Loucy (cell line): ENCODE measurements around the gene CAGE1.
"Not testable (repeated sequence)": the region's sequence is repeated elsewhere in the genome, so short reads cannot be mapped to it uniquely, and the experiment has no call there.

Experiments used
- H2AFZ ChIP-seq: fragments of 200-600 bp; sonication (generic); 2 replicates; pipeline ENCODE4 v1.6.0; 2016; ENCODE audit warnings: antibody characterized with exemption, mild to moderate bottlenecking, low read length, moderate library complexity
- H3F3A ChIP-seq: fragments of 200-600 bp; 2 replicates; pipeline ENCODE4 v1.6.0; 2016; ENCODE audit warnings: antibody characterized with exemption, low read depth, mild to moderate bottlenecking
- H3K27me3 ChIP-seq: fragments of 200-600 bp; sonication (generic); 2 replicates; pipeline ENCODE4 v1.6.1; 2014; ENCODE audit warnings: low read length, mild to moderate bottlenecking; ENCODE audit not compliant: insufficient read depth, poor library complexity, severe bottlenecking
- H3K36me3 ChIP-seq: fragments of 200-600 bp; sonication (generic); 2 replicates; pipeline ENCODE4 v1.6.1; 2016; ENCODE audit warnings: low read length; ENCODE audit not compliant: insufficient read depth
- H3K4me1 ChIP-seq: fragments of 200-600 bp; sonication (generic); 2 replicates; pipeline ENCODE4 v1.5.1; 2014; ENCODE audit warnings: low read length, mild to moderate bottlenecking; ENCODE audit not compliant: insufficient read depth, poor library complexity, severe bottlenecking
- H3K4me2 ChIP-seq: fragments of 200-600 bp; sonication (generic); 2 replicates; pipeline ENCODE4 v1.6.0; 2014; ENCODE audit warnings: antibody characterized with exemption, low read length, low read depth, mild to moderate bottlenecking; ENCODE audit not compliant: poor library complexity, severe bottlenecking
- H3K4me3 ChIP-seq: fragments of 200-600 bp; sonication (generic); 2 replicates; pipeline ENCODE4 v1.5.1; 2014; ENCODE audit warnings: low read length, mild to moderate bottlenecking, mixed read lengths; ENCODE audit not compliant: poor library complexity, severe bottlenecking
- H3K79me2 ChIP-seq: fragments of 200-600 bp; sonication (generic); 2 replicates; pipeline ENCODE4 v1.6.1; 2014; ENCODE audit warnings: low read length; ENCODE audit not compliant: insufficient read depth
- H3K9ac ChIP-seq: fragments of 200-600 bp; sonication (generic); 2 replicates; pipeline ENCODE4 v1.6.0; 2014; ENCODE audit warnings: mild to moderate bottlenecking, low read depth, low read length, moderate library complexity; ENCODE audit not compliant: poor library complexity, severe bottlenecking
- H3K9me2 ChIP-seq: fragments of 200-600 bp; sonication (generic); replicated peaks from 2 replicates; pipeline ENCODE4 v1.6.1; 2016; ENCODE audit warnings: low read depth, low read length, mixed read lengths
- H3K9me3 ChIP-seq: fragments of 200-600 bp; sonication (generic); 2 replicates; pipeline ENCODE4 v1.6.1; 2014; ENCODE audit warnings: mild to moderate bottlenecking, antibody characterized with exemption, low read length, low read depth; ENCODE audit not compliant: insufficient read depth
- H4K20me1 ChIP-seq: fragments of 200-600 bp; sonication (generic); 2 replicates; pipeline ENCODE4 v1.6.0; 2014; ENCODE audit warnings: antibody characterized with exemption, low read length, mild to moderate bottlenecking; ENCODE audit not compliant: insufficient read depth, poor library complexity, severe bottlenecking
- EZH2phosphoT487 ChIP-seq: fragments of 200-600 bp; IDR thresholded peaks from 2 replicates; pipeline ENCODE4 v1.6.1; 2018; ENCODE audit warnings: antibody characterized with exemption, mild to moderate bottlenecking, moderate library complexity, borderline replicate concordance
- TF ChIP-seq, protein P1 (sequence below): fragments of 200-600 bp; sonication (generic); conservative IDR thresholded peaks from 2 replicates; pipeline ENCODE4 v1.5.1; 2014; ENCODE audit warnings: mild to moderate bottlenecking, antibody characterized with exemption, low read length

Gene CAGE1

DNA sequence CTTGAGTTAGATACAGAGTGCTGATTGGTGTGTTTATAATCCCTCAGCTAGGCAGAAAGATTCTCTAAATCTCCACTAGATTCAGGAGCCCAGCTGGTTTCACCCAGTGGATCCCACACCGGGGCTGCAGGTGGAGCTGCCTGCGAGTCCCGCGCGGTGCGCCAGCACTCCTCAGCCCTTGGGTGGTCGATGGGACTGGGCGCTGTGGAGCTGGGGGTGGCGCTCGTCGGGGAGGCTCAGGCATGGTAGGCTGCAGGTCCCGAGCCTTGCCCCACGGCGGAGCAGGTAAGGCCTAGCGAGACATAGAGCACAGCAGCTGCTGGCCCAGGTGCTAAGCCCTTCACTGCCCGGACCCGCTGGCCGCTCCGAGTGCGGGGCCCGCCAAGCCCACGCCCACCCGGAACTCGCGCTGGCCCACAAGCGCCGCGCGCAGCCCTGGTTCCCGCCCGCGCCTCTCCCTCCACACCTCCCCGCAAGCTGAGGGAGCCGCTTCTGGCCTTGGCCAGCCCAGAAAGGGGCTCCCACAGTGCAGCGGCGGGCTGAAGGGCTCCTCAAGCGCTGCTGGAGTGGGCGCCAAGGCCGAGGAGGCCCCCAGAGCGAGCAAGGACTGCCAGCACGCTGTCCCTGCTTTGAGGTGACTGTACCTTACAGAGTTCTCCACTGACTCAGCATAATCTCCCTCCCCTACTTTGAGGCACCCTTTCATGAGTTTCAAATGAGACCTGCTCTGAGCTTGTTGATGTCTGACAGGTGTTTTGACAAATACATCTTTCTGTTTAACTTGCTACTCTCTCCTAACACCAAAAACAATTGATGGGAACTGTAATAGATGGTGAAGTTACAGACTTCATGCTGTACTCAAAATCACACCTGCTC, 72.6 kb downstream of the CAGE1 start:
- Histone ChIP-seq H3K79me2 (peaks cover 11% of the 10 kb centered on the region), H3K27me3 (peaks cover 4% of the 10 kb centered on the region), H2AFZ (no peak overlapping the region), H4K20me1 (peaks cover 8% of the 10 kb centered on the region), H3F3A (peaks cover 11% of the 10 kb centered on the region), H3K4me1 (peaks cover 37% of the 10 kb centered on the region), H3K4me2 (no peak overlapping the region), H3K36me3 (no peaks in the 10 kb centered on the region), H3K9ac (no peak overlapping the region), H3K4me3 (no peak overlapping the region), H3K9me2 (no peaks in the 10 kb centered on the region), H3K9me3 (no peaks in the 10 kb centered on the region)
- no peak for TF ChIP-seq EZH2phosphoT487
- TF ChIP-seq, protein P1, sequence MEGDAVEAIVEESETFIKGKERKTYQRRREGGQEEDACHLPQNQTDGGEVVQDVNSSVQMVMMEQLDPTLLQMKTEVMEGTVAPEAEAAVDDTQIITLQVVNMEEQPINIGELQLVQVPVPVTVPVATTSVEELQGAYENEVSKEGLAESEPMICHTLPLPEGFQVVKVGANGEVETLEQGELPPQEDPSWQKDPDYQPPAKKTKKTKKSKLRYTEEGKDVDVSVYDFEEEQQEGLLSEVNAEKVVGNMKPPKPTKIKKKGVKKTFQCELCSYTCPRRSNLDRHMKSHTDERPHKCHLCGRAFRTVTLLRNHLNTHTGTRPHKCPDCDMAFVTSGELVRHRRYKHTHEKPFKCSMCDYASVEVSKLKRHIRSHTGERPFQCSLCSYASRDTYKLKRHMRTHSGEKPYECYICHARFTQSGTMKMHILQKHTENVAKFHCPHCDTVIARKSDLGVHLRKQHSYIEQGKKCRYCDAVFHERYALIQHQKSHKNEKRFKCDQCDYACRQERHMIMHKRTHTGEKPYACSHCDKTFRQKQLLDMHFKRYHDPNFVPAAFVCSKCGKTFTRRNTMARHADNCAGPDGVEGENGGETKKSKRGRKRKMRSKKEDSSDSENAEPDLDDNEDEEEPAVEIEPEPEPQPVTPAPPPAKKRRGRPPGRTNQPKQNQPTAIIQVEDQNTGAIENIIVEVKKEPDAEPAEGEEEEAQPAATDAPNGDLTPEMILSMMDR = no peak

DNA sequence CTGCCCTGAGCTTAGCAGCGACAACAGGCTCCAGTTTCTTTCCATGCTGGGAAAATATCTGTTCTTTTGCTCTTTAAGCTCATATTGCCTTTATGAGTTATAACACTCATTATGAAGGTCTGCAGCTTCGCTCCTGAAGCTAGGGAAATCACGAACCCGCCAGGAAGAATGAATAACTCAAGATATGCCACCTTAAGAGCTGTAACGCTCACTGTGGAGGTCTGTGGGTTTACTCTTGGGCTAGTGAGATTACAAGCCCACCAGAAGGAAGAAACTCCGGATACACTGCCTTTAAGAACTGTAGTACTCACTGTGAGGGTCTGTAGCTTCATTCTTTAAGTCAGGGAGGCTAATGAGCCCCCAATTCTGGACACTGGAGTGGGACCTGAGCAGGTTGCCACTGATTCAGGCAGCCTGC, 73.6 kb downstream of the CAGE1 start:
- no peaks in the 10 kb centered on the region for H3K36me3 ChIP-seq
- H2AFZ ChIP-seq = no peak overlapping the region
- H3K9me3 ChIP-seq = no peaks in the 10 kb centered on the region
- no peak overlapping the region for H3K9ac ChIP-seq
- H3K27me3 ChIP-seq = peaks cover 4% of the 10 kb centered on the region
- peaks cover 18% of the 10 kb centered on the region for H4K20me1 ChIP-seq
- no peaks in the 10 kb centered on the region for H3K9me2 ChIP-seq
- H3K4me1 ChIP-seq = peaks cover 46% of the 10 kb centered on the region
- H3K4me2 ChIP-seq = no peak overlapping the region
- H3F3A ChIP-seq = peaks cover 11% of the 10 kb centered on the region
- H3K79me2 ChIP-seq = peaks cover 20% of the 10 kb centered on the region
- no peak overlapping the region for H3K4me3 ChIP-seq
- no peak for TF ChIP-seq EZH2phosphoT487
- TF ChIP-seq, protein P1 = no peak

DNA sequence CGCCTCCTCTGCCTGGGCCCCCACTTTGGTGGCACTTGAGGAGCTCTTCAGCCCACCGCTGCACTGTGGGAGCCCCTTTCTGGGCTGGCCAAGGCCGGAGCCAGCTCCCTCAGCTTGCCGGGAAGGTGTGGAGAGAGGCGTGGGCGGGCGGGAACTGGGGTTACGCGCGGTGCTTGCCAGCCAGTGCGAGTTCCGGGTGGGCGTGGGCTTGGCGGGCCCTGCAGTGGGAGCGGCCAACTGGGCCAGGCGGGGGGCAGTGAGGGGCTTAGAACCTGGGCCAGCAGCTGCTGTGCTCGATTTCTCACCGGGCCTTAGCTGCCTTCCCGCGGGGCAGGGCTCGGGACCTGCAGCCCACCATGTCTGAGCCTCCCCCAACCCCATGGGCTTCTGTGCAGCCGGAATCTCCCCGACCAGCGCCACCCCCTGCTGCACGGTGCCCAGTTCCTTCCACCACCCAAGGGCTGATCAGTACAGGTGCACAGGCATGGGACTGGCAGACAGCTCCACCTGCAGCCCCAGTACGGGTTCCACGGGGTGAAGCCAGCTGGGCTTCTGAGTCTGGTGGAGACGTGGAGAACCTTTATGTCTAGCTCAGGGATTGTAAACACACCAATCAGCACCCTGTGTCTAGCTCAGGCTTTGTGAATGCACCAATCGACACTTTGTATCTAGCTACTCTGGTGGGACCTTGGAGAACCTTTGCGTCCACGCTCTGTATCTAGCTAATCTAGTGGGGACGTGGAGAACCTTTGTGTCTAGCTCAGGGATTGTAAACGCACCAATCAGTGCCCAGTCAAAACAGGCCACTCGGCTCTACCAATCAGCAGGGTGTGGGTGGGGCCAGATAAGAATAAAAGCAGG, 74.2 kb downstream of the CAGE1 start:
- peak overlapping the region; percentile 79 for H3K4me2 ChIP-seq
- not testable (repeated sequence) for H3K9me2 ChIP-seq, H3K27me3 ChIP-seq, H3K36me3 ChIP-seq, H3K4me3 ChIP-seq, H3K9me3 ChIP-seq, H2AFZ ChIP-seq
- peaks cover 23% of the 10 kb centered on the region for H4K20me1 ChIP-seq
- H3F3A ChIP-seq = peaks cover 11% of the 10 kb centered on the region
- peaks cover 27% of the 10 kb centered on the region for H3K79me2 ChIP-seq
- peaks cover 51% of the 10 kb centered on the region for H3K4me1 ChIP-seq
- H3K9ac ChIP-seq = peak overlapping the region; percentile 70
